ENCODE measurements around the gene SIX4. TPM values are rescaled to one million over a fixed set of nuclear protein-coding genes. Genes with fewer than 3 reads are reported as not detected.

The SIX4 gene
- total RNA-seq, 1 donor from 2014 or later, result 1.6 TPM

- intact Hi-C loops (cut with micrococcal nuclease), result no loop called here
- ATAC-seq, result no peak
Measured at GRCh38 chr14:60670989-60671388, 53.2 kb downstream of the SIX4 start.

GRCh38 chr14:60668431-60669112, 55.6 kb downstream of the SIX4 start:
- intact Hi-C loops (cut with micrococcal nuclease), result no loop called here
- ATAC-seq (no peak), DNase-seq (no peak)

More at GRCh38 chr14:60670989-60671388, 53.2 kb downstream of the SIX4 start:
- no peak for DNase-seq

GRCh38 chr14:60665177-60665550, 59.0 kb downstream of the SIX4 start:
- intact Hi-C loops (cut with micrococcal nuclease), result no loop called here
- DNase-seq, result no peak
- ATAC-seq, result no peak

GRCh38 chr14:60662982-60663381, 61.2 kb downstream of the SIX4 start:
- DNase-seq (no peak), ATAC-seq (no peak)
- intact Hi-C loops (cut with micrococcal nuclease), result no loop called here

GRCh38 chr14:60661721-60662120, 62.4 kb downstream of the SIX4 start:
- ATAC-seq (no peak), DNase-seq (no peak)
- intact Hi-C loops (cut with micrococcal nuclease), result no loop called here

Other genes with a start within 250 kb of the SIX4 start
- gene C14orf39, start 238.3 kb downstream of the SIX4 start, total RNA-seq, result not detected
- gene SIX6, start 215.2 kb downstream of the SIX4 start, total RNA-seq, result not detected
- gene SIX1, start 74.9 kb downstream of the SIX4 start, total RNA-seq, result not detected
- 25.8 TPM for gene MNAT1, start 10.4 kb upstream of the SIX4 start, total RNA-seq